HepG2 (cell line): ENCODE measurements around the gene NFX1. TPM values are rescaled to one million over a fixed set of nuclear protein-coding genes. Genes with fewer than 3 reads are reported as not detected.

ENCODE experiments used
- ARNT ChIP-seq: fragments of 450-650 bp; IDR thresholded peaks from 2 replicates; pipeline ENCODE4 v1.6.1; 2017
- ESRRA ChIP-seq: sonication (generic); formaldehyde crosslinking; IDR thresholded peaks from 2 replicates; pipeline ENCODE4 v1.5.1; 2020; ENCODE audit warnings: mild to moderate bottlenecking, low read depth, missing genetic modification reagents
- GABPB1 ChIP-seq: IDR thresholded peaks from 2 replicates; pipeline ENCODE4 v1.6.1; 2016; ENCODE audit warnings: mild to moderate bottlenecking, missing genetic modification reagents, moderate library complexity, missing compliant biosample characterization
- HNRNPUL1 ChIP-seq: fragments of 200-400 bp; formaldehyde crosslinking; IDR thresholded peaks from 2 replicates; pipeline ENCODE4 v1.6.1; 2017; ENCODE audit warnings: low read depth, mild to moderate bottlenecking, low read length, moderate library complexity
- HOXD1 ChIP-seq: sonication (generic); formaldehyde crosslinking; IDR thresholded peaks from 2 replicates; pipeline ENCODE4 v1.5.0; 2020; ENCODE audit warnings: missing genetic modification reagents
- IKZF4 ChIP-seq: sonication (generic); formaldehyde crosslinking; IDR thresholded peaks from 2 replicates; pipeline ENCODE4 v1.5.1; 2020; ENCODE audit warnings: borderline replicate concordance, mild to moderate bottlenecking, low read depth, missing genetic modification reagents; ENCODE audit errors: not compliant biosample characterization
- ISX ChIP-seq: sonication (generic); formaldehyde crosslinking; conservative IDR thresholded peaks from 2 replicates; pipeline ENCODE4 v1.5.0; 2020; ENCODE audit warnings: missing genetic modification reagents
- KLF16 ChIP-seq, 2 experiments: sonication (generic) in 1 of 2; formaldehyde crosslinking in 1 of 2; IDR thresholded peaks; 2 replicates each; pipeline versions ENCODE4 v1.6.1 to v1.8.0; 2016 to 2023; ENCODE audit warnings: missing genetic modification reagents in 2 of 2, missing compliant biosample characterization in 1 of 2
- MED1 ChIP-seq: sonication (generic); formaldehyde crosslinking; IDR thresholded peaks from 2 replicates; pipeline ENCODE4 v1.4.0; 2020; ENCODE audit warnings: missing genetic modification reagents
- MZF1 ChIP-seq: sonication (generic); formaldehyde crosslinking; IDR thresholded peaks from 2 replicates; pipeline ENCODE4 v1.8.1; 2023; ENCODE audit warnings: mild to moderate bottlenecking, missing genetic modification reagents, borderline replicate concordance
- NBN ChIP-seq: fragments of 450-650 bp; conservative IDR thresholded peaks from 2 replicates; pipeline ENCODE4 v1.6.1; 2017
- NKX3-1 ChIP-seq: sonication (generic); formaldehyde crosslinking; IDR thresholded peaks from 2 replicates; pipeline ENCODE4 v1.5.0; 2020; ENCODE audit warnings: missing genetic modification reagents
- PAX8 ChIP-seq: sonication (generic); formaldehyde crosslinking; IDR thresholded peaks from 2 replicates; pipeline ENCODE4 v1.8.0; 2022; ENCODE audit warnings: mild to moderate bottlenecking, missing genetic modification reagents, borderline replicate concordance
- PHF21A ChIP-seq: sonication (generic); formaldehyde crosslinking; IDR thresholded peaks from 2 replicates; pipeline ENCODE4 v1.5.0; 2020; ENCODE audit warnings: mild to moderate bottlenecking, missing genetic modification reagents
- PHF8 ChIP-seq: sonication (generic); formaldehyde crosslinking; IDR thresholded peaks from 2 replicates; pipeline ENCODE4 v1.5.0; 2020; ENCODE audit warnings: missing genetic modification reagents
- SMARCC2 ChIP-seq: fragments of 450-650 bp; IDR thresholded peaks from 2 replicates; pipeline ENCODE4 v1.6.1; 2017; ENCODE audit warnings: antibody characterized with exemption, mild to moderate bottlenecking
- SRSF4 ChIP-seq: fragments of 200-400 bp; formaldehyde crosslinking; IDR thresholded peaks from one replicate; pipeline ENCODE4 v1.6.1; 2018; ENCODE audit warnings: mild to moderate bottlenecking, low read depth, low read length, moderate library complexity; ENCODE audit not compliant: poor library complexity, severe bottlenecking
- SSRP1 ChIP-seq: IDR thresholded peaks from 2 replicates; pipeline ENCODE4 v1.6.1; 2016; ENCODE audit warnings: control low read depth
- TAF15 ChIP-seq: fragments of 200-400 bp; formaldehyde crosslinking; IDR thresholded peaks from one replicate; pipeline ENCODE4 v1.6.1; 2018; ENCODE audit warnings: mild to moderate bottlenecking, low read depth, low read length; ENCODE audit not compliant: poor library complexity, severe bottlenecking
- TCF7 ChIP-seq: sonication (generic); IDR thresholded peaks from 2 replicates; pipeline ENCODE4 v1.6.1; 2016; ENCODE audit warnings: antibody characterized with exemption, low read depth
- YEATS2 ChIP-seq: sonication (generic); formaldehyde crosslinking; IDR thresholded peaks from 2 replicates; pipeline ENCODE4 v1.4.0; 2020; ENCODE audit warnings: missing genetic modification reagents, borderline replicate concordance
- ZKSCAN5 ChIP-seq: sonication (generic); formaldehyde crosslinking; IDR thresholded peaks from 2 replicates; pipeline ENCODE4 v1.5.1; 2020; ENCODE audit warnings: mild to moderate bottlenecking, missing genetic modification reagents
- ZMAT3 ChIP-seq: sonication (generic); formaldehyde crosslinking; conservative IDR thresholded peaks from 2 replicates; pipeline ENCODE4 v1.7.0; 2021; ENCODE audit warnings: missing genetic modification reagents
- ZNF253 ChIP-seq: sonication (generic); formaldehyde crosslinking; IDR thresholded peaks from 2 replicates; pipeline ENCODE4 v1.8.0; 2022; ENCODE audit warnings: mild to moderate bottlenecking, missing genetic modification reagents, borderline replicate concordance
- ZNF274 ChIP-seq: sonication (generic); formaldehyde crosslinking; IDR thresholded peaks from 2 replicates; pipeline ENCODE4 v1.5.1; 2020; ENCODE audit warnings: mild to moderate bottlenecking, missing genetic modification reagents
- ZNF337 ChIP-seq: sonication (generic); formaldehyde crosslinking; IDR thresholded peaks from 2 replicates; pipeline ENCODE4 v1.5.1; 2020; ENCODE audit warnings: missing genetic modification reagents, low read depth, mild to moderate bottlenecking, borderline replicate concordance
- ZNF343 ChIP-seq: sonication (generic); formaldehyde crosslinking; IDR thresholded peaks from 2 replicates; pipeline ENCODE4 v1.4.0; 2020; ENCODE audit warnings: mild to moderate bottlenecking, missing genetic modification reagents
- ZNF446 ChIP-seq: sonication (generic); formaldehyde crosslinking; IDR thresholded peaks from 2 replicates; pipeline ENCODE4 v1.5.0; 2020; ENCODE audit warnings: mild to moderate bottlenecking, missing genetic modification reagents
- ZNF850 ChIP-seq: sonication (generic); formaldehyde crosslinking; conservative IDR thresholded peaks from 2 replicates; pipeline ENCODE4 v1.9.0; 2021; ENCODE audit warnings: mild to moderate bottlenecking, missing genetic modification reagents
- polyA plus RNA-seq, 8 experiments: library from polyadenylated mRNA; depleted of rRNA in 3 of 8; stranded (reverse) in 7 of 8; unstranded in 1 of 8; fragments of >200 nt; fragmentation: Illumina TruSeq in 4 of 8; extraction: Trizol in 4 of 8; gene quantifications; 2 replicates each; pipeline versions ENCODE4 v1.2.1 to v1.2.3, GENCODE V29; 2011 to 2016; ENCODE audit warnings: low read depth in 4 of 8, missing spikeins in 1 of 8, mixed read lengths in 1 of 8; ENCODE audit not compliant: insufficient read depth in 1 of 8
- total RNA-seq, 5 experiments: library from RNA; depleted of rRNA; stranded (reverse); fragments of >200 nt; fragmentation: Illumina TruSeq; extraction: Trizol; gene quantifications; 2 replicates each; pipeline ENCODE4 v1.2.3, GENCODE V29; 2016; ENCODE audit warnings: low read depth in 1 of 5
- TF ChIP-seq, protein P1 (sequence below): sonication (generic); formaldehyde crosslinking; IDR thresholded peaks from 2 replicates; pipeline ENCODE4 v1.5.0; 2020; ENCODE audit warnings: missing genetic modification reagents, mild to moderate bottlenecking, borderline replicate concordance
- TF ChIP-seq, protein P2 (sequence below): sonication (generic); formaldehyde crosslinking; IDR thresholded peaks from 2 replicates; pipeline ENCODE4 v1.5.0; 2020; ENCODE audit warnings: missing genetic modification reagents
- TF ChIP-seq, protein P3 (sequence below): sonication (generic); formaldehyde crosslinking; IDR thresholded peaks from 2 replicates; pipeline ENCODE4 v1.5.0; 2020; ENCODE audit warnings: missing genetic modification reagents, mild to moderate bottlenecking, borderline replicate concordance

NFX1 gene
- total and polyA plus RNA-seq, 2 of the 13 experiments (the other 11 are each of a cell fraction or from before 2014, with no cell fraction given) = 23.9 to 27.5 TPM

DNA sequence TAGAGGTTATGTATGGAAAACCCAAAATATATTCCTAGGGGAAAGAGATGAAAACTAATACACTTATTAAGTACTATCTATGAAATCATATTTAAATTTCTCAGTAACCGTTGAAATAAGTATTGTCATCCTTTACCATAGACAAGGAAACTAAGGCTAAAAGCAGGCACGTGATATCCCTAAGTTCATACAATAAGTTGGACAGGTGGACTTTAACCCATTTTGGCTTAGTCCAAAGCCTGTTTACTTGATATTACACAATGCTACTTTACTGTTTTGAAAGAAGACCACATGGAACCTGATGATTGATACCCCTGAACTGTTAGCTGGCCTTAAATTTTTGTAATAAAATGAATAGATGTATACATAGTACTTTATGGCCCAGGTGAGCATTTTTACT lies 3.5 kb downstream of the NFX1 start (continued):
- TF ChIP-seq GABPB1 (CRISPR knock-in tag) = no peak
- TF ChIP-seq, protein P1, sequence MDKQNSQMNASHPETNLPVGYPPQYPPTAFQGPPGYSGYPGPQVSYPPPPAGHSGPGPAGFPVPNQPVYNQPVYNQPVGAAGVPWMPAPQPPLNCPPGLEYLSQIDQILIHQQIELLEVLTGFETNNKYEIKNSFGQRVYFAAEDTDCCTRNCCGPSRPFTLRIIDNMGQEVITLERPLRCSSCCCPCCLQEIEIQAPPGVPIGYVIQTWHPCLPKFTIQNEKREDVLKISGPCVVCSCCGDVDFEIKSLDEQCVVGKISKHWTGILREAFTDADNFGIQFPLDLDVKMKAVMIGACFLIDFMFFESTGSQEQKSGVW (CRISPR knock-in tag) = no peak
- no peak for TF ChIP-seq ZNF446 (CRISPR knock-in tag)
- TF ChIP-seq ESRRA (CRISPR knock-in tag) = no peak
- TF ChIP-seq ZNF253 (CRISPR knock-in tag) = no peak
- TF ChIP-seq ARNT = no peak
- TF ChIP-seq, protein P2, sequence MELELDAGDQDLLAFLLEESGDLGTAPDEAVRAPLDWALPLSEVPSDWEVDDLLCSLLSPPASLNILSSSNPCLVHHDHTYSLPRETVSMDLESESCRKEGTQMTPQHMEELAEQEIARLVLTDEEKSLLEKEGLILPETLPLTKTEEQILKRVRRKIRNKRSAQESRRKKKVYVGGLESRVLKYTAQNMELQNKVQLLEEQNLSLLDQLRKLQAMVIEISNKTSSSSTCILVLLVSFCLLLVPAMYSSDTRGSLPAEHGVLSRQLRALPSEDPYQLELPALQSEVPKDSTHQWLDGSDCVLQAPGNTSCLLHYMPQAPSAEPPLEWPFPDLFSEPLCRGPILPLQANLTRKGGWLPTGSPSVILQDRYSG = no peak
- no peak for TF ChIP-seq NKX3-1 (CRISPR knock-in tag)
- no peak for TF ChIP-seq ZNF343 (CRISPR knock-in tag)
- no peak for TF ChIP-seq PHF8 (CRISPR knock-in tag)
- no peak for TF ChIP-seq PAX8 (CRISPR knock-in tag)
- TF ChIP-seq SMARCC2 = no peak
- no peak for TF ChIP-seq TCF7
- no peak for TF ChIP-seq HNRNPUL1
- no peak for TF ChIP-seq TAF15
- no peak for TF ChIP-seq HOXD1
- TF ChIP-seq IKZF4 = no peak
- TF ChIP-seq, protein P3, sequence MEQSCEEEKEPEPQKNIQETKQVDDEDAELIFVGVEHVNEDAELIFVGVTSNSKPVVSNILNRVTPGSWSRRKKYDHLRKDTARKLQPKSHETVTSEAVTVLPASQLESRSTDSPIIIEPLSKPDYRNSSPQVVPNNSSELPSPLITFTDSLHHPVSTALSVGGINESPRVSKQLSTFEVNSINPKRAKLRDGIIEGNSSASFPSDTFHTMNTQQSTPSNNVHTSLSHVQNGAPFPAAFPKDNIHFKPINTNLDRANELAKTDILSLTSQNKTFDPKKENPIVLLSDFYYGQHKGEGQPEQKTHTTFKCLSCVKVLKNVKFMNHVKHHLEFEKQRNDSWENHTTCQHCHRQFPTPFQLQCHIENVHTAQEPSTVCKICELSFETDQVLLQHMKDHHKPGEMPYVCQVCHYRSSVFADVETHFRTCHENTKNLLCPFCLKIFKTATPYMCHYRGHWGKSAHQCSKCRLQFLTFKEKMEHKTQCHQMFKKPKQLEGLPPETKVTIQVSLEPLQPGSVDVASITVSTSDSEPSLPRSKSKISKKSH (CRISPR knock-in tag) = no peak
- no peak for TF ChIP-seq MZF1
- TF ChIP-seq ZNF337 (CRISPR knock-in tag) = no peak
- no peak for TF ChIP-seq PHF21A (CRISPR knock-in tag)
- TF ChIP-seq NBN = no peak
- no peak for TF ChIP-seq ZNF850 (CRISPR knock-in tag)
- TF ChIP-seq ZKSCAN5 = no peak
- no peak for TF ChIP-seq ZNF274 (CRISPR knock-in tag)
- TF ChIP-seq YEATS2 = peak; percentile 30; the same call in 1 of the 2 replicates
- peak in 1 of 2 experiments; percentile 72; a peak in 1 of 4 replicates for TF ChIP-seq KLF16 (CRISPR knock-in tag; IDR thresholded peaks at IDR 0.05)
- no peak for TF ChIP-seq SRSF4
- TF ChIP-seq ISX (CRISPR knock-in tag) = no peak
- no peak for TF ChIP-seq SSRP1 (CRISPR knock-in tag)
- no peak for TF ChIP-seq ZMAT3
- TF ChIP-seq MED1 = peak; percentile 45
